ENCODE data around the gene GOT1.
A peak's percentile ranks its signal among the peaks of the same experiment; 100 is the strongest.

Gene GOT1
- total RNA-seq = 11.6 reads per million, percentile 35 among the genes with 10 or more reads in this experiment

GRCh38 chr10:99430451-99431189 lies at the start of gene GOT1:
TSS of gene GOT1 (minus strand) at chr10:99430624. CDS start at chr10:99430565, 59 bp downstream.
- peak; percentile 91 for DNase-seq

GRCh38 chr10:99470327-99470726 lies 39.9 kb upstream of the GOT1 start:
- no peak for DNase-seq

- no peak for DNase-seq
These were observed 37.0 kb upstream of the GOT1 start for GRCh38 chr10:99467236-99467999.

- DNase-seq = no peak
These were observed 36.3 kb upstream of the GOT1 start for GRCh38 chr10:99466632-99467223.

- no peak for DNase-seq
These were observed 30.8 kb upstream of the GOT1 start for GRCh38 chr10:99461230-99461629.

- no peak for DNase-seq
These were observed 29.6 kb upstream of the GOT1 start for GRCh38 chr10:99460070-99460469.

- no peak for DNase-seq
These were observed 28.8 kb upstream of the GOT1 start for GRCh38 chr10:99459217-99459616.

GRCh38 chr10:99457813-99458212 lies 27.4 kb upstream of the GOT1 start:
- DNase-seq = no peak

GRCh38 chr10:99456931-99457288 lies 26.5 kb upstream of the GOT1 start:
- no peak for DNase-seq

GRCh38 chr10:99456207-99456930 lies 25.9 kb upstream of the GOT1 start:
- DNase-seq = no peak

- no peak for DNase-seq
These were observed 21.6 kb upstream of the GOT1 start for GRCh38 chr10:99451981-99452380.

GRCh38 chr10:99451499-99451788 lies 21.0 kb upstream of the GOT1 start:
- DNase-seq = no peak

GRCh38 chr10:99450624-99451498 lies 20.4 kb upstream of the GOT1 start:
- DNase-seq = no peak

- DNase-seq = no peak
These were observed 19.7 kb upstream of the GOT1 start for GRCh38 chr10:99450156-99450555.

- no peak for DNase-seq
These were observed 18.6 kb upstream of the GOT1 start for GRCh38 chr10:99449023-99449422.

GRCh38 chr10:99444383-99445045 lies 14.1 kb upstream of the GOT1 start:
- no peak for DNase-seq

GRCh38 chr10:99443500-99443899 lies 13.1 kb upstream of the GOT1 start:
- DNase-seq = no peak

GRCh38 chr10:99442394-99442793 lies 12.0 kb upstream of the GOT1 start:
- no peak for DNase-seq

GRCh38 chr10:99438890-99439289 lies 8.5 kb upstream of the GOT1 start:
- DNase-seq = no peak

- no peak for DNase-seq
These were observed 5.7 kb upstream of the GOT1 start for GRCh38 chr10:99435986-99436638.

GRCh38 chr10:99433378-99434020 lies 3.1 kb upstream of the GOT1 start:
- no peak for DNase-seq

Data from effector CD4-positive, alpha-beta T cell (primary cell).